Transverse colon (tissue), 4 donors: ENCODE measurements around the gene JAKMIP2. TPM values are rescaled to one million over a fixed set of nuclear protein-coding genes. Genes with fewer than 3 reads are reported as not detected.
"Not testable (repeated sequence)": the region's sequence is repeated elsewhere in the genome, so short reads cannot be mapped to it uniquely, and the experiment has no call there.

ENCODE experiments used
- DNase-seq: peaks from one replicate; pipeline ENCODE4 v3.0.0-alpha.2; 2019
- H3K27ac ChIP-seq, 4 donors: fragments of 200-600 bp; sonication (generic); 2 replicates each; pipeline ENCODE4 v1.5.1; 2016 to 2018; ENCODE audit warnings: inconsistent platforms in 4 of 4
- H3K27me3 ChIP-seq: fragments of 200-600 bp; sonication (generic); 2 replicates; pipeline ENCODE4 v1.5.1; 2017; ENCODE audit warnings: inconsistent platforms
- H3K36me3 ChIP-seq, 4 donors: fragments of 200-600 bp; sonication (generic); 2 replicates each; pipeline ENCODE4 v1.5.1; 2017 to 2019; ENCODE audit warnings: inconsistent platforms in 4 of 4
- H3K4me1 ChIP-seq, 4 donors: fragments of 200-600 bp; sonication (generic); 2 replicates each; pipeline ENCODE4 v1.5.1; 2017 to 2020; ENCODE audit warnings: inconsistent platforms in 4 of 4
- H3K4me3 ChIP-seq, 4 donors: fragments of 200-600 bp; sonication (generic); 1 replicate in 1 of 4; 2 replicates in 3 of 4; pipeline versions ENCODE4 v1.5.1 to v1.6.1; 2017 to 2019; ENCODE audit warnings: inconsistent platforms in 4 of 4
- H3K9me3 ChIP-seq, 2 donors: fragments of 200-600 bp; sonication (generic); 2 replicates each; pipeline ENCODE4 v1.5.1; 2017 to 2019; ENCODE audit warnings: inconsistent platforms in 2 of 2
- CTCF ChIP-seq, 5 experiments: fragments of 200-600 bp in 3 of 5; fragments of 450-650 bp in 2 of 5; sonication (generic) in 3 of 5; IDR thresholded peaks; 1 replicate in 2 of 5; 2 replicates in 3 of 5; pipeline ENCODE4 v1.5.1; 2016 to 2017; ENCODE audit warnings: antibody characterized with exemption in 5 of 5, inconsistent platforms in 3 of 5, mild to moderate bottlenecking in 2 of 5, moderate library complexity in 1 of 5
- EP300 ChIP-seq: sonication (generic); formaldehyde crosslinking; IDR thresholded peaks from one replicate; pipeline ENCODE4 v1.6.1; 2017; ENCODE audit warnings: antibody characterized with exemption, low read depth
- POLR2A ChIP-seq: fragments of 450-650 bp; IDR thresholded peaks from one replicate; pipeline ENCODE4 v1.6.1; 2016; ENCODE audit warnings: antibody characterized with exemption, mild to moderate bottlenecking, moderate library complexity
- POLR2AphosphoS5 ChIP-seq, 3 donors: sonication (generic); formaldehyde crosslinking; IDR thresholded peaks; one replicate each; pipeline ENCODE4 v1.6.1; 2016; ENCODE audit warnings: antibody characterized with exemption in 3 of 3
- WGBS, 2 donors: methylation state at CpG; one replicate each; pipeline ENCODE4 v1.1.5; 2018; ENCODE audit warnings: low coverage in 1 of 2; 5-methylcytosine and 5-hydroxymethylcytosine counted together
- in situ Hi-C, 4 donors: fragments of 200-750 bp; cut with MboI; loops; one replicate each; pipeline versions ENCODE4 v1.15.0 to v1.15.1; 2017; ENCODE audit warnings: low sequenced_read_pairs in 3 of 4, low pct_ligation_motif_present in 1 of 4, low pct_unique_long_range_greater_than_20kb in 1 of 4
- intact Hi-C: fragments of 100-400 bp; cut with DNase I; formaldehyde crosslinking; loops from one replicate; pipeline ENCODE4 v1.15.1; 2023; ENCODE audit warnings: low total_unique reads
- total RNA-seq, 4 donors: library from RNA; depleted of rRNA; stranded (reverse); fragments of >200 nt; gene quantifications; one replicate each; pipeline ENCODE4 v1.1.0, GENCODE V29; 2016

The JAKMIP2 gene
- total RNA-seq, 4 donors from 2014 or later: 0.37 to 0.79 (median 0.40) TPM

DNA sequence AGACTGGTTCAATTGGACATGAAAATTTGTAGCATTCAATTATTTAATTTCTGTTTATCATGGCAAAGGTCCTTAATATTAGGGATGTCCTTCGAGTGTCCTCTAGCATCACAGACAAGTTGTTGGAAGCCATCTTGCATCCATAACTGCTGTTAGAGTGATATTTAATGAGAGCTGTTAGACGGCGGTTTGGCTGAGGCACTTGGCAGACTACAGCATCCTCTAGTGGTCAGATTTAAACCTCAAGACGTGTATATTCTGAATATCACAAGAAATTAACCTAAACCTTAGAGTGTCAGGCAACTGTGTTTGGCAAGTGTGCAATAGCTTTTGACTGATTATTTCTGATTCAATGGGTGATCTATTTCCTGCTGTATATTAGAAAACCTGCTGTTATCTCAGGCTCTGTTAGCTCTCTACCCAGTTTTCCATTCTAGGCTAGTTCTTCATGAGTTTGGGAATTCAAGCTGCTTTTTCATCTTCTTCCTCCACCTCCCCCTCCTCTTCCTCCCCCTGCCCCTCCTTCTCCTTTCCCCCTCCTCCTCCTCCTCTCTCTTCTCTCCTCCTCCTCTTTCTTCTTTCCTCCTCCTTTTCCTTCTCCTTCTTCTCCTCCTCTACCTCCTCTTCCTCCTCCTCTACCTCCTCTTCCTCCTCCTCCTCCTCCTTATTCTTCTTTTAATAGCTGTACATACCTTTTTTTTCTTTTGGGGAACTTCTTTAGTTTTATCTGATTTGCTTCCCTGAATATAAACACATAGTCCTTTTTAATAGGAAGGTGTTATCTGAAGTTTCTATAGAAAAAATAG, 40.4 kb upstream of the JAKMIP2 start:
- no peaks in the 10 kb centered on the region for H3K9me3 ChIP-seq
- H3K4me1 ChIP-seq: peaks cover 0 to 8% (median 1%) of the 10 kb centered on the region in 4 donors
- H3K27me3 ChIP-seq: no peaks in the 10 kb centered on the region
- no peak for TF ChIP-seq EP300
- peak; percentile 82 to 93 (median 88) for TF ChIP-seq CTCF (IDR thresholded peaks at IDR 0.05)
- H3K36me3 ChIP-seq: no peaks in the 10 kb centered on the region
- intact Hi-C loops: loop anchor here (2.0 kb wide), 1 partner anchor 196 kb away; no protein-coding TSS in a partner anchor
- WGBS, 2 donors: 4% methylated on average over 4 of the region's 4 CpGs; no CpG with 5 or more reads in 1 of the 2 donors
- no peak overlapping the region for H3K27ac ChIP-seq
- in situ Hi-C loops: loop anchor here (5.0 to 10.0 kb wide), 3 partner anchors 191 to 198 kb away; no protein-coding TSS in a partner anchor
- H3K4me3 ChIP-seq: no peak overlapping the region
- peak; percentile 35 for DNase-seq

DNA sequence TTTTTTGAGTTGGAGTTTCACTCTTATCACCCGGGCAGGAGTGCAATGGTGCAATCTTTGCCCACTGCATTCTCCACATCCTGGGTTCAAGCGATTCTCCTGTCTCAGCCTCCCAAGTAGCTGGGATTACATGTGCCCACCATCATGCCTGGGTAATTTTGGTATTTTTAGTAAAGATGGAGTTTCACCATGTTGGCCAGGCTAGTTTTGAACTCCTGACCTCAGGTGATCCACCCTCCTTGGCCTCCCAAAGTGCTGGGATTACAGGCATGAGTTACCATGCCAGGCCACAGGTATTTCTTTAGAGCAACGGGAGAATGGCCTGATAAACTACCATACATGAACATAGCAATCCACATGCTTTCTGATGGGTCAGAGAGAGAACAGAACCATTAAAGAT, 39.7 kb upstream of the JAKMIP2 start:
- H3K27me3 ChIP-seq, H3K36me3 ChIP-seq, H3K4me3 ChIP-seq, DNase-seq, H3K4me1 ChIP-seq, H3K27ac ChIP-seq, H3K9me3 ChIP-seq: not testable (repeated sequence)
- in situ Hi-C loops: loop anchor here (5.0 to 10.0 kb wide), 3 partner anchors 190 to 197 kb away; no protein-coding TSS in a partner anchor
- WGBS, 2 donors: 83 to 89% methylated on average over 2 to 3 of the region's 3 CpGs
- intact Hi-C loops: loop anchor here (2.0 kb wide), 1 partner anchor 195 kb away; no protein-coding TSS in a partner anchor

DNA sequence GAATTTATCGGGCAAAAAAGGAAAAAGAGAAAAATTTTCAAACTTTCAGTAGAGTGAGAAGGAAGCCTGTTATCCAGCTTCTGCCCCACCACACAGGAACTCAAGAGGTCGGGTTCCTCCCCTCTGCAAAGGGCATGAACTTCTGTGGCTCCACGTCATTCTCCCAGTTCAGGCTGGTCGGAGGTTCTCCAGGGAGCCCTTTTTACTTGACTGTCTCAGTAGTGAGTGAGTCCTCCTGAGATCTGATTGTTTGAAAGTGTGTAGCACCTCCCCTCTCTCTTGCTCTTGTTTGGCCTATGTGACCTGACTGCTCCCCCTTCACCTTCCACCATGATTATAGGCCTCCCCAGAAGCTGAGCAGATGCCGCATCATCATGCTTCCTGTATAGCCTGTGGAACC, 39.2 kb upstream of the JAKMIP2 start:
- in situ Hi-C loops (loop anchor here (5.0 to 10.0 kb wide), 3 partner anchors 189 to 197 kb away; no protein-coding TSS in a partner anchor), intact Hi-C loops (loop anchor here (2.0 kb wide), 1 partner anchor 195 kb away; no protein-coding TSS in a partner anchor)
- no peak for DNase-seq
- Histone ChIP-seq H3K27ac (no peak overlapping the region), H3K27me3 (no peaks in the 10 kb centered on the region), H3K4me1 (peaks cover 0 to 8% (median 0%) of the 10 kb centered on the region in 4 donors), H3K4me3 (no peak overlapping the region), H3K9me3 (no peaks in the 10 kb centered on the region), H3K36me3 (no peaks in the 10 kb centered on the region)
- TF ChIP-seq CTCF (IDR thresholded peaks at IDR 0.05) (no peak), POLR2A (no peak), POLR2AphosphoS5 (IDR thresholded peaks at IDR 0.05) (no peak), EP300 (no peak)
- WGBS, 2 donors: 40 to 89% methylated on average over 1 to 5 of the region's 5 CpGs

- WGBS, 2 donors: 46 to 47% methylated on average over 1 of the region's 1 CpG
- no peak overlapping the region for H3K27ac ChIP-seq
- no peaks in the 10 kb centered on the region for H3K27me3 ChIP-seq
- H3K4me3 ChIP-seq: no peak overlapping the region
- TF ChIP-seq EP300: no peak
- no peak for TF ChIP-seq CTCF (IDR thresholded peaks at IDR 0.05)
- no peak for TF ChIP-seq POLR2A
- no peak for TF ChIP-seq POLR2AphosphoS5 (IDR thresholded peaks at IDR 0.05)
- no peak for DNase-seq
- H3K9me3 ChIP-seq: peaks cover 0 to 3% of the 10 kb centered on the region in 2 donors
- no peaks in the 10 kb centered on the region for H3K36me3 ChIP-seq
- in situ Hi-C loops: no loop called here
- H3K4me1 ChIP-seq: peaks cover 0 to 8% (median 0%) of the 10 kb centered on the region in 4 donors
- intact Hi-C loops: no loop called here
Observed at GRCh38 chr5:147819261-147819770, 36.8 kb upstream of the JAKMIP2 start.
